AG20443 (cell line): ENCODE data around the gene MEGF10.

Source experiments
- DNase-seq: peaks from one replicate; pipeline ENCODE4 v3.0.0; 2012; ENCODE audit warnings: low spot score, mixed read lengths

Gene MEGF10

GRCh38 chr5:127326976-127327755 lies 36.6 kb downstream of the MEGF10 start:
- DNase-seq: no peak

GRCh38 chr5:127330116-127330515 lies 39.5 kb downstream of the MEGF10 start:
- no peak for DNase-seq

- DNase-seq: no peak
Measured at GRCh38 chr5:127331890-127332649, 41.5 kb downstream of the MEGF10 start.

GRCh38 chr5:127333483-127333882 lies 42.9 kb downstream of the MEGF10 start:
- DNase-seq: no peak

DNA sequence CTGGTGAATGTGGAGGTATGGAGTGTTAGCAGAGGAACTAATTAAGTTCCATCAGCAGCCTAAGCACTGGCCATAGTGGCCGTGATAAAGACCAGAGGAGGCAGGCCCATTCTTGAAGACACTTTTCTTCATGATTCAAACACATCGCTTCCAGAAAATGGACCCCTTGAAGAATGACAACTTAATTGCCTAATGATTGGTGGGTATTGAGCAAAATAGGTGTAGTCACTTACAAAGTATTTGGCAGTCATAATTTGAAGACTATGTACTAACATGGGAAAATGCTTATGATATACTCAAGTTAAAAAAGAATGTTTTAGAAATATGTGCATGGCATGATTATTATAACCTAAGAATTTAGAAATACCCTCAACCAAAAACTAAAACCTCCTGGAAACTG lies 44.8 kb downstream of the MEGF10 start:
- no peak for DNase-seq

DNA sequence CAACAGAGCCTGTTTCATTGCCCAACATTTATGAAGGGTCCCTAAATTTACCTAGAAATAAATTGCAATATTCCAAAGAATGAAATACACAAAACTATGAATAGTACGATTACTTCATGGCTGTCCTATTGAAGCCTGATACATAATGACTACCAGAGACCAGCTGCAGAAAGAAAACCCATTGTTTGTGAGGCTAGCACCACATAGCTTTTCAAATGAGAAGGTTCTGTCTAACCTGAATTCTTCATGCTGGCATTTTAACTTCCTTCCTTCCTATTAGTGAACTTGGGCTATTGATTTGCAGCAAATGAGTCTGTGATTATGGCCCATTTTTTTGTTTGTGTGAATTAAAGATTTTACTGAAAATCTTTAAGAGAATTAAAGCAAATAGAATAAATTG lies 47.3 kb downstream of the MEGF10 start:
- no peak for DNase-seq

GRCh38 chr5:127338501-127338900 lies 47.9 kb downstream of the MEGF10 start:
- no peak for DNase-seq

DNA sequence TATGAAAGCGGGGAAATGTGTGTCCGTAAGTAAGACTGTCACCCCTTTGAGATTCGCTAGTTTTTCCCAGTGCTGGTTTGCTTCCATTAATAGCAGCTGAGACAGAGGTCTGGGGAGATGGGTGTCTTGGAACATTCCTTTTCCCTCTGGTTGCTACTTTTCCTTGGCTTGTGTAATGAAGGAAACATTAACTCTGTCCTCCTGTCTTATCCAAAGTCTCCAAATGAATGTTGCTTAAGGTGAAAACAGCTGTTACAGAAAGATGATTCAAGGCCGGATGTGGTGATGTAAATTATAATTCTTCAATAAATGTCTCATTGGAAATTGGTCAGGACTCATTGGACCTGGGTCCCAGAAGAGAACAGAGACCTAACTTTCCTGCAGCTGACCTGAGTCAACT lies 50.0 kb downstream of the MEGF10 start:
- DNase-seq: no peak

DNA sequence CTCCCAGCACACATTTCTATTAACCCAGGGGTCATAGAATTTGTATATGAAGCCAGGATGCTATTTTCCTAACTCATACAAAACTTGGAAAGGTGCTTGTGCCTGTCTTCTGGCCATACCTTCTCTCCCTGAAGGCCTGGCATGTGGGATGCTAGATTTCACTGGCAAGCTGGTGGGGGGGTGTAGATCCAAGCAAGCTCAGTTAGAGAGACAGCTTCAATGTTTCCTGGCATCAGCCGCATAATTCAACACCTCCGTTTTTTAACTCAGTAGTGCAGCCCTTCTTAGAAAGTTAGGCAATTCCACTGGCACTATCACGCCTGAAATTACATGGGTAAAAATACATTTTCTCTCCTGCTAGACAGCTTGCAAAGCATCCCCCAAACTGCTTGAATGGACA lies 51.8 kb downstream of the MEGF10 start:
- DNase-seq: no peak

DNA sequence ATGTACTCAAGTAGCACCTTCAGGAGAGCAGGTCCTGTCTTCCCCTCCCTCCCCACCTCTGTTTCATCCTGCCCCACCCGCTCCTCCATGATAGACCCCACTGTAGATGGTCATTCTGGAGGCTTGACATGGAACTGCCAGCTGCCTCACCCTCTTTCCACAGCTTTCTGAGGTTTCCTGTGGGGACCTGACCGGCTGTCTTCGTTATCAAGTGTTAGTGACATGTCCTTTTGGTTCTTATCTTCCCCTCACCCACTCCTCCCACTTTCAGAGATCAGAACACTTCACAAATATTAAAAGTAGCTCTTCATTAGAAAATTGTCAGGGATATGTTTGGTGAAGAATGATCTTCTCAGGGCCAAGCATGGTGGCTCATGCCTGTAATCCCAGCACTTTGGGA lies 52.7 kb downstream of the MEGF10 start:
- no peak for DNase-seq

DNA sequence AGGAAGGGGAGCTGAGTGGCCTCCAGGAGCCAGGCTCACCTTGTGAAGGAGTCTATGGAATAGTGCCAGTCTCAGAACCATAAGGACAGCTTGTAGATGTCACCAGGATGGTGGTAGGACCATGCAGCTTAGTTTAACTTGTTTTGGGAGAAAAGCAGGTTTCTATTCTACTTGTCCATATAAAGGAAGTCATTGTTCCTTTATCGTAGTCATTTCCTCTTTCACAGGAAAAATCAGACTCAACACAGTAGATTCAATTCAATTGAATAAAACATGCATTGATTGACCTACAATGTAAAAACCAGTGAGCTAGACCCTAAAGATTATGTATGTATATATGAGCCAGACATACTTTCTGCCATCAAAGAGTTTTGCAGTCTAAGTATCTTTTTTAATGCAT lies 53.3 kb downstream of the MEGF10 start:
- no peak for DNase-seq

DNA sequence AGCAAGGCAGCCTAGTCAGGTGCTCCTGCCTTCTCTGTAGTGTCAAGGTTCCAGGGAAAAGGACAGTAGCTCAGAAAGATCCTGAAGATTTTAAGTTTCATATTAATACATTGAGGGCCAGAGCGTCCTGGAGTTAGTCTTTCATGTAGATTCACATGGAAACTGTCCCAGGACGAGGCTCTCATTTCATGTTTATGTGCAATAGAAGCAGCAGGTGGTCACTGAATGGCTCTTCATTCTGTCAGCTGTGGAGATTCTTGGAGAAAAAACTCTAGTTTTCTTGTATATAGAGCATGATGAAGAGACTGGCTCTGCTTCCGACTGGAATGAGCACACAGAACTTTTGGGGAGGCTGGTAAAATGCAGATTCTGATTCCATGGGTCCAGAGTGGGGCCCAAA lies 54.3 kb downstream of the MEGF10 start:
- no peak for DNase-seq

GRCh38 chr5:127351418-127351817 lies 60.8 kb downstream of the MEGF10 start:
- no peak for DNase-seq

DNA sequence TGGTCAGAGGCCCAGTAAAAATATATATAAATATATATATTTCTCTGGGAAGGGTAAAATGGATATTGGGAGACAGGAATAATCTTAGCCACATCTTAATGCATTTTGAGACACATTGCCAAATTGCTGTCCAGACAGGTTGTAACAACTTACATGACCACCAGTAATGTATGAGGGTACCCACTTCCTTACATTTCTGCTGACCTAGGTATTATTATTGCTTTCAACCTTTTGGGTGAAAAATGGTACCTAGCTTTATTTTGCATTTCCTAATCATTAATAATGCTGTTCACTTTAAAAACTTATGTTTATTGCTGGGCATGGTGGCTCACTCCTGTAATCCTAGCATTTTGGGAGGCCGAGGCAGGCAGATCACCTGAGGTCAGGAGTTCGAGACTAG lies 61.5 kb downstream of the MEGF10 start:
- no peak for DNase-seq

GRCh38 chr5:127353327-127353726 lies 62.7 kb downstream of the MEGF10 start:
- no peak for DNase-seq

- DNase-seq: no peak
Measured at GRCh38 chr5:127353796-127354195, 63.2 kb downstream of the MEGF10 start.

DNA sequence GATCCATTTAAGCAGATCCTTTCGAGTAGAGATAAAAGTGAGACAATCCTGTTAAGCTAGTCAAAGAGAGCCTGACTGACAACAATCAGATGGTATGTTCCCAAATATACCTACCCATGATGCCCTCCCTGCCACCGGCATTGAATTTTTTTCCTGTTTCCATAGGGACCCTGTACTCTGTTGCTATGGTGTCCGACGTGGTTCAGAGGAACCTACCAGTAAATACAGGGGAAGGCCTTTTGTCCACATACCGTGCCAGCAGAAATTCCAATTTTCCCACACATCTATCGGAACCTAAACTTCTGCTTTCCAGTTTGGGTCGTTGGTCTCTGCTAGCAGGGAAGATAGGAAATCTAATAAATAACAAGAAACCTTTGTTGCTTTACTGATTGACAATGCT lies 64.7 kb downstream of the MEGF10 start:
- DNase-seq: no peak

GRCh38 chr5:127358284-127358683 lies 67.7 kb downstream of the MEGF10 start:
- peak; percentile 26 for DNase-seq

DNA sequence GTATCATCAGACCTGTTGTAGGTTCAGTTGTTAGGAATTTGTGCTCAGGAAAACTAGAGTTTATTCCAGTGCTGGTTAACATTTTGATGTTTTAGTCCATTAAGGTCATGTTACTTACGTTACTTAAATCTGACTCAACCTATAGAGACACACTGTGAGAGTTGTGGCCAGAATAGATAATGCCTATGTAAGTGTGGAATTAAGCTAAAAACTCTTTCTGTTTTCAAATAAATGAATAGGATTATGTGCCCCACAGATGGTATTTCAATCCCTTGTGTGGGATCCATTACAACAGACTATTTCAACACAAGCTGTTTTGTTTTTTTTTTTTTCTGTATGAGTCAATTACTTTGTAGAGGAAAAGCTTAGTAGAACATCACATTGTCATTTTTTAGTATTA lies 68.1 kb downstream of the MEGF10 start:
- peak; percentile 33 for DNase-seq

DNA sequence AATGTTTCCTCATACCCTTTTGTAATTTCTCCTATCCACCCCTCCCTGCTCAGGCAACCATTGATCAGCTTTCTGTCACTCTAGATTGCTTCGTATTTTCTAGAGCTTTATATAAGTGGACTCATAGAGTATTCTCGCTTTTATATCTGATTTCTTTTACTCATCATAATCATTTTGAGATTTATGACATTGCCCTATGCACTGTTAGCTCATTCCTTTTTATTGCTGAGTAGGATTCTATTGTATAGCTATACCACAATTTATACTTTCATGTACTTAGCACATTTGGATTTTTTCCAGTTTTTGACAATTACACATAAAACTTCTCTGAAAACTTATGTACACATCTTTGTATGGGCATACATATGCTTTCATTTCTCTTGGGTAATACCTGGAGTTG lies 68.9 kb downstream of the MEGF10 start:
- no peak for DNase-seq

GRCh38 chr5:127363403-127363802 lies 72.8 kb downstream of the MEGF10 start:
- DNase-seq: no peak

- no peak for DNase-seq
Measured at GRCh38 chr5:127367029-127367428, 76.4 kb downstream of the MEGF10 start.

- DNase-seq: no peak
Measured at GRCh38 chr5:127367946-127368465, 77.4 kb downstream of the MEGF10 start.
